ENCODE results near the gene FANCE.
A peak's percentile ranks its signal among the peaks of the same experiment; 100 is the strongest.

The FANCE gene

DNA sequence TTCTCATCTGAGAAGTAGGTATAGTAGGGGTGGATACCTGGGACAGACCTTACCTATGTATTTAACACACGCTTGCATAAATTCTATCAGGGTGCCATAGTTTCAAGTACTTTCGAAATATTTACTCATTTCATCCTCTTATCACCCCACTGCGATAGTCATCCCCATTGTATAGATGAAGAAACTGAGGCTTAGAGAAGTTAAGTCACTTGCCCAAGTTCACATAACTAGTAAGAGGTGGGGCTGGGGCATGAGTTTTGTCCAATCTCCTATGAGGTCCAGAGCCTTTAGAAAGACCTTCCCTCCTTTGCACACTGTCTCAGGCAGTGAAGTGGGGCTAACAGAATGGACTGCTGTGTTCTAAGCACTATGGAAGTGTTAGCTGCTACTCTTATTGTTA lies 54.4 kb downstream of the FANCE start:
- Histone ChIP-seq H3K4me3 (ENCODE audit: low read depth, low read length) (no peak overlapping the region), H3K36me3 (replicated peaks) (no peaks in the 10 kb centered on the region), H3K27ac (no peak overlapping the region), H3K27me3 (replicated peaks) (peaks cover 8% of the 10 kb centered on the region)
- TF ChIP-seq, protein P1, sequence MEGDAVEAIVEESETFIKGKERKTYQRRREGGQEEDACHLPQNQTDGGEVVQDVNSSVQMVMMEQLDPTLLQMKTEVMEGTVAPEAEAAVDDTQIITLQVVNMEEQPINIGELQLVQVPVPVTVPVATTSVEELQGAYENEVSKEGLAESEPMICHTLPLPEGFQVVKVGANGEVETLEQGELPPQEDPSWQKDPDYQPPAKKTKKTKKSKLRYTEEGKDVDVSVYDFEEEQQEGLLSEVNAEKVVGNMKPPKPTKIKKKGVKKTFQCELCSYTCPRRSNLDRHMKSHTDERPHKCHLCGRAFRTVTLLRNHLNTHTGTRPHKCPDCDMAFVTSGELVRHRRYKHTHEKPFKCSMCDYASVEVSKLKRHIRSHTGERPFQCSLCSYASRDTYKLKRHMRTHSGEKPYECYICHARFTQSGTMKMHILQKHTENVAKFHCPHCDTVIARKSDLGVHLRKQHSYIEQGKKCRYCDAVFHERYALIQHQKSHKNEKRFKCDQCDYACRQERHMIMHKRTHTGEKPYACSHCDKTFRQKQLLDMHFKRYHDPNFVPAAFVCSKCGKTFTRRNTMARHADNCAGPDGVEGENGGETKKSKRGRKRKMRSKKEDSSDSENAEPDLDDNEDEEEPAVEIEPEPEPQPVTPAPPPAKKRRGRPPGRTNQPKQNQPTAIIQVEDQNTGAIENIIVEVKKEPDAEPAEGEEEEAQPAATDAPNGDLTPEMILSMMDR (IDR thresholded peaks at IDR 0.05; ENCODE audit: low read depth, low read length, missing control alignments) = no peak
- in situ Hi-C loops (cut with HindIII; ENCODE audit: low pct_ligation_motif_present, low sequenced_read_pairs) = no loop called here
- DNase-seq = no peak

DNA sequence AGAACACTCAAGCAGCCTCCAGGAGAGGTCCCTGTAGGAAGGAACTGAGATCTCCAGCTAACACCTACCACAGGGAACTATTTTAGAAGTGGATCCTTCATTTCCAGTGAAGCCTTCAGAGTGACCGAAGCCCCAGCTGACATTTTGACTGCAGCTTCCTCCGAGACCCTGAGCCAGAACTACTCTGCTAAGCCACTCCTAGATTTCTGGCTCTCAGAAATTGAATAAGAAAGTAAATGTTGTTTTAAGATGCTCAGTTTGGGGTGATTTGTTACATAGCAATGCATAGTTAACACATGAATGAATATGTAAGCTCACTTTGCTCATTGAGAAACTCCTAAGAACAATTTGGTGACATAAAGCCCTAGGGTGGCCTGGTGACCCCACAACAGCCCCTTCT lies 55.1 kb downstream of the FANCE start:
- H3K36me3 ChIP-seq (replicated peaks) = no peaks in the 10 kb centered on the region
- H3K27me3 ChIP-seq (replicated peaks) = peaks cover 9% of the 10 kb centered on the region
- no peak overlapping the region for H3K27ac ChIP-seq
- no peak overlapping the region for H3K4me3 ChIP-seq (ENCODE audit: low read depth, low read length)
- no peak for DNase-seq
- in situ Hi-C loops (cut with HindIII; ENCODE audit: low pct_ligation_motif_present, low sequenced_read_pairs) = no loop called here
- TF ChIP-seq, protein P1 (IDR thresholded peaks at IDR 0.05; ENCODE audit: low read depth, low read length, missing control alignments) = no peak

DNA sequence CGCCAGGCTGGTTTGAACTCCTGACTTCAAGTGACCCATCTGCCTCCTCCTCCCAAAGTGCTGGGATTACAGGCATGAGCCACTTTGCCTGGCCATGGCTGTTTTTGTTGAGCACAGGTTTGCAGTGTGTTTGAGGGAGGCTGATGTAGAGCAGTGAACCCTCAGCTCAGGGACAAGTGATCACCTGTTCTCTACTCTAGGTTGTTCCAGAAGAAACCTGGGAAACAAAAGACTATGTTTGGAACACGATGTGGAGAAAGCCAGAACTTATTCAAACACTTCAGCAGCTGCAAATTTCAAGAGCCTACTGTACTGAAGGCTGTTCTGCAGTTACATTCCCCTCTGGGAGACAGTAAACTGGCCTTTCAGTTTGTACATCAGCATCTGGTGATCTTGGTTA lies 55.9 kb downstream of the FANCE start:
- TF ChIP-seq, protein P1 (IDR thresholded peaks at IDR 0.05; ENCODE audit: low read depth, low read length, missing control alignments) = no peak
- peaks cover 9% of the 10 kb centered on the region for H3K27me3 ChIP-seq (replicated peaks)
- no peaks in the 10 kb centered on the region for H3K36me3 ChIP-seq (replicated peaks)
- no peak for DNase-seq
- H3K4me3 ChIP-seq (ENCODE audit: low read depth, low read length) = no peak overlapping the region
- no peak overlapping the region for H3K27ac ChIP-seq
- in situ Hi-C loops (cut with HindIII; ENCODE audit: low pct_ligation_motif_present, low sequenced_read_pairs) = no loop called here

DNA sequence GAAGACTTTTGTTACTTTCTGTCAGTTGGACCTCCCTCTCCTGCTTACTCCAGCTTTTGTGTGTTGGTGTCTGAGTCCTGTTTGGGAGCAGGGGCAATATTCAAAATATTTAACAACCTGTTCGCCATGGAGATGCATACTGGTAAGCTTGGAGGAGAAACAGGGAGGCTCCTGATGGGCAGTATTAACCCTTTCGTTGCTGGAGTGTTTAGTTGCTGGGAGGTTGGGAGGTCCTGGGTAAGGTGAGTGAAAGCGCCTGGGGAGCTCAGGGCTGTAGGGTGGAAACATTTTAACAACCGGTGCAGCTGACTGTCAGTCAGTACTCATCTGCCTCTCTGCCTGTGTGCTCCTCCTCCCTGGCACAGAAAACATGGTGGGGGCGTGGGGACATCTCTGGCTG lies 56.4 kb downstream of the FANCE start:
- in situ Hi-C loops (cut with HindIII; ENCODE audit: low pct_ligation_motif_present, low sequenced_read_pairs) = no loop called here
- H3K36me3 ChIP-seq (replicated peaks) = no peaks in the 10 kb centered on the region
- DNase-seq = no peak
- H3K4me3 ChIP-seq (ENCODE audit: low read depth, low read length) = no peak overlapping the region
- no peak overlapping the region for H3K27ac ChIP-seq
- TF ChIP-seq, protein P1 (IDR thresholded peaks at IDR 0.05; ENCODE audit: low read depth, low read length, missing control alignments) = no peak
- peaks cover 9% of the 10 kb centered on the region for H3K27me3 ChIP-seq (replicated peaks)

DNA sequence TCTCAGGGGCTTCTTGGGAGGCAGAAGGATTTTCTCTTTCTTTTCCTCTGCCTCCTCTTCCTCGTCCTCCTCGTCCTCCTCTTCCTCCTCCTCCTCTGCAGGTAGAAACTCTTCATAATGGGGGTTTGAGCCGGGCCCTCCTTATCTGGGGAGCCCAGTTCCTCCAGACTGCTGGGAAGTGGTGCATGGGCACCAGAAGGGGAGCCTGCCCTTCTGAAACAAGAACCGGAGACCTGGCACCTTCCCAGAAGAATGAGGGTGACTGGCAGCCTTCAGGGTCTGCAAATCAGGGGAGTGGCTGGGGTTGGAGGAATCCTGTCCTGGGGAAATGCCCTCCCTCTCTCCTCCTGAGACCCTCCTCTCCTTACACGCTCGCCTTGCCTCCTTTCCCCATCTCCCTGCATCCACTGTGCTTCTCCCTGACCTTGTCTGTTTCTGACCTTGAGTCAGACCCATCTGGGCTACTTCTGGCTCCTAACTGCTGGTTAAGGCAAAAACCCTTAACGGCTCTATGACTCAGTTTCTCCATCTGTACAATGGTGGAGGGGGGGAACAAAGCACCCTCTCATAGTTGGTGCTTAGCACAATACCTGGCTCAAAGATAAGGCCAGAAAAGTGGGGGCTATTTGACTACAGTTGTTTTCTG lies 58.9 kb downstream of the FANCE start:
- no peak overlapping the region for H3K27ac ChIP-seq
- no peak overlapping the region for H3K4me3 ChIP-seq (ENCODE audit: low read depth, low read length)
- H3K27me3 ChIP-seq (replicated peaks) = peaks cover 9% of the 10 kb centered on the region
- DNase-seq = no peak
- TF ChIP-seq, protein P1 (IDR thresholded peaks at IDR 0.05; ENCODE audit: low read depth, low read length, missing control alignments) = no peak
- in situ Hi-C loops (cut with HindIII; ENCODE audit: low pct_ligation_motif_present, low sequenced_read_pairs) = no loop called here
- H3K36me3 ChIP-seq (replicated peaks) = no peaks in the 10 kb centered on the region

DNA sequence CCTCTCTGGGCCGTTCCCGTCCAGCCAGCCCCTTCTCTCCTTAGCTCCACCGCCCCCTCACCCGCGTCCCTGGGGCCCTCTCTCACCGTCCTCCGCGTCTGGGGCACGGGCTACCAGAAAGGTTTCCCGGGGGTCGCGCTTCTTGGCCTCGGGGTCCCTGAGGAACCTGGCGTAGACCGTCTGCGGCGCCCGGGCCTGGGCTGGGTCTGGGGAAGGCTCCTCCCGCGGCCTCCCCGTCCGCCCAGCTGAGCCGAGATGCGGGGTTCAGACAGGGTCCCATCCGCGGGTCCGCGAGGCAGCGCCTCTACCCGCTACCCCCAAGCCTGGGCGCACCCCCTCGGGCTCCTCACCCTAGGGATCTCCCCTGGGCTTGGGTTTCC lies 59.4 kb downstream of the FANCE start:
- TF ChIP-seq, protein P1 (IDR thresholded peaks at IDR 0.05; ENCODE audit: low read depth, low read length, missing control alignments) = no peak
- Histone ChIP-seq H3K27ac (no peak overlapping the region), H3K27me3 (replicated peaks) (peaks cover 9% of the 10 kb centered on the region), H3K4me3 (ENCODE audit: low read depth, low read length) (peak overlapping the region; percentile 30), H3K36me3 (replicated peaks) (no peaks in the 10 kb centered on the region)
- DNase-seq = no peak
- in situ Hi-C loops (cut with HindIII; ENCODE audit: low pct_ligation_motif_present, low sequenced_read_pairs) = no loop called here
